Body of pancreas (tissue), 4 donors: Measurements from ENCODE around the gene WDFY3. TPM values are rescaled to one million over a fixed set of nuclear protein-coding genes. Genes with fewer than 3 reads are reported as not detected.

Experiments
- ATAC-seq: fragments of 150-250 bp; one replicate; pipeline ENCODE4 v1.9.1; 2016
- DNase-seq, 4 donors: peaks; one replicate each; pipeline ENCODE4 v3.0.0-alpha.2; 2019
- H3K27ac ChIP-seq, 4 donors: fragments of 200-600 bp; sonication (generic); 1 replicate in 3 of 4; 2 replicates in 1 of 4; pipeline versions ENCODE4 v1.5.1 to v1.6.1; 2016 to 2019; ENCODE audit warnings: mild to moderate bottlenecking in 1 of 4, mixed read lengths in 1 of 4, moderate library complexity in 1 of 4
- H3K27me3 ChIP-seq, 2 donors: fragments of 200-600 bp; sonication (generic); one replicate each; pipeline ENCODE4 v1.6.0; 2016; ENCODE audit warnings: mild to moderate bottlenecking in 1 of 2
- H3K36me3 ChIP-seq, 2 donors: fragments of 200-600 bp; sonication (generic); replicated peaks in 1 of 2; 2 replicates each; pipeline ENCODE4 v1.5.1; 2016; ENCODE audit warnings: low read depth in 2 of 2; ENCODE audit not compliant: insufficient read depth in 1 of 2
- H3K4me1 ChIP-seq: fragments of 200-600 bp; sonication (generic); one replicate; pipeline ENCODE4 v1.6.0; 2016
- H3K4me3 ChIP-seq, 2 donors: fragments of 200-600 bp; sonication (generic); 1 replicate in 1 of 2; 2 replicates in 1 of 2; pipeline ENCODE4 v1.5.1; 2016 to 2019
- H3K9me3 ChIP-seq, 3 donors: fragments of 200-600 bp; sonication (generic); 1 replicate in 2 of 3; 2 replicates in 1 of 3; pipeline ENCODE4 v1.5.1; 2016
- POLR2A ChIP-seq, 3 donors: fragments of 450-650 bp; IDR thresholded peaks; one replicate each; pipeline ENCODE4 v1.6.1; 2016; ENCODE audit warnings: antibody characterized with exemption in 3 of 3, mild to moderate bottlenecking in 2 of 3
- WGBS, 2 donors: methylation state at CpG; one replicate each; pipeline ENCODE4 v1.1.5; 2017; 5-methylcytosine and 5-hydroxymethylcytosine counted together
- intact Hi-C: fragments of 100-400 bp; cut with DNase I; formaldehyde crosslinking; loops from one replicate; pipeline ENCODE4 v1.15.1; 2023
- total RNA-seq, 2 donors: library from RNA; depleted of rRNA; stranded (reverse); fragments of >200 nt; gene quantifications; one replicate each; pipeline ENCODE4 v1.1.0, GENCODE V29; 2016
- TF ChIP-seq, protein P1 (sequence below), 7 experiments: fragments of 450-650 bp in 4 of 7; fragments of 200-600 bp in 3 of 7; sonication (generic) in 3 of 7; IDR thresholded peaks; one replicate each; pipeline ENCODE4 v1.5.1; 2016 to 2019; ENCODE audit warnings: antibody characterized with exemption in 7 of 7

WDFY3 gene
- total RNA-seq, 2 donors from 2014 or later: 36.1 to 55.0 TPM

DNA sequence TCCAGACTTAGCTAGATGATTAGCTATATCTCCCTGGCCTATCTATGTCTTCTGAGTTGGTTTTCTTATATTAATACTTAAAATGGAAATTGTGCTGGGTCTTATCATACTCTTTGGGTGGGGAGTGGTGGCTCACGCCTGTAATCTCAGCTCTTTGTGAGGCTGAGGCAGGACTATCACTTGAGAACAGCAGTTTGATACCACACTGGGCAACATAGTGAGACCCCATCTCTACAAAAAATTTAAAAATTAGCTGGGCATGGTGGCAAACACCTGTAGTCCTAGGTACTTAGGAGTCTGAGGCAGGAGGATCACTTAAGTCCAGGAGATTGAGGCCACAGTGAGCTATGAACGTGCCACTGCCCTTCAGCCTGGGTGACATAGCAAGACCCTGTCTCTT, 30.4 kb downstream of the WDFY3 start:
- H3K4me3 ChIP-seq: no peak overlapping the region
- peaks cover 0 to 3% (median 0%) of the 10 kb centered on the region in 3 donors for H3K9me3 ChIP-seq
- TF ChIP-seq, protein P1, sequence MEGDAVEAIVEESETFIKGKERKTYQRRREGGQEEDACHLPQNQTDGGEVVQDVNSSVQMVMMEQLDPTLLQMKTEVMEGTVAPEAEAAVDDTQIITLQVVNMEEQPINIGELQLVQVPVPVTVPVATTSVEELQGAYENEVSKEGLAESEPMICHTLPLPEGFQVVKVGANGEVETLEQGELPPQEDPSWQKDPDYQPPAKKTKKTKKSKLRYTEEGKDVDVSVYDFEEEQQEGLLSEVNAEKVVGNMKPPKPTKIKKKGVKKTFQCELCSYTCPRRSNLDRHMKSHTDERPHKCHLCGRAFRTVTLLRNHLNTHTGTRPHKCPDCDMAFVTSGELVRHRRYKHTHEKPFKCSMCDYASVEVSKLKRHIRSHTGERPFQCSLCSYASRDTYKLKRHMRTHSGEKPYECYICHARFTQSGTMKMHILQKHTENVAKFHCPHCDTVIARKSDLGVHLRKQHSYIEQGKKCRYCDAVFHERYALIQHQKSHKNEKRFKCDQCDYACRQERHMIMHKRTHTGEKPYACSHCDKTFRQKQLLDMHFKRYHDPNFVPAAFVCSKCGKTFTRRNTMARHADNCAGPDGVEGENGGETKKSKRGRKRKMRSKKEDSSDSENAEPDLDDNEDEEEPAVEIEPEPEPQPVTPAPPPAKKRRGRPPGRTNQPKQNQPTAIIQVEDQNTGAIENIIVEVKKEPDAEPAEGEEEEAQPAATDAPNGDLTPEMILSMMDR (IDR thresholded peaks at IDR 0.05): no peak
- TF ChIP-seq POLR2A (IDR thresholded peaks at IDR 0.05): no peak
- DNase-seq (no peak), ATAC-seq (no peak)
- no peaks in the 10 kb centered on the region for H3K36me3 ChIP-seq
- intact Hi-C loops: no loop called here
- WGBS, 2 donors: 93 to 96% methylated on average over 2 of the region's 2 CpGs
- no peak overlapping the region for H3K27ac ChIP-seq
- no peaks in the 10 kb centered on the region for H3K27me3 ChIP-seq
- peaks cover 13% of the 10 kb centered on the region for H3K4me1 ChIP-seq

DNA sequence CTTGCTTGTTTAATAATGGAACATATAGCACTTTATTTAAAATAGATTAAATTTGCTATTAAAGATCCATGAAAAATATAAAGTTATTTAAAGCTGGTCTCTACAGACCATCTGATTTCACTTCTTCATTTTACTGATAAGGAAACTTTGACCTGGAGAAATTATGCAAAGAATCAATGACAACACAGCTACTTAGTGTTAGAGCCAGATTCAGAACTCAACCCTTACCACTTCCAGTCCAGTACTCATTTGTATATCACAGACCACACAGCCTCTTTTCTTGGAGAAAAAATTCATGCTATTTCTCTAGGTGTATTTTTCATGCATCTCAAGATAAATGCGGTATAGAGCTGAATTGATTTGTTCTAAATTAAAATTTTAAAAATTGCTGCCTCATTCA, 34.0 kb downstream of the WDFY3 start:
- no peaks in the 10 kb centered on the region for H3K9me3 ChIP-seq
- TF ChIP-seq, protein P1 (IDR thresholded peaks at IDR 0.05): no peak
- no peak for TF ChIP-seq POLR2A (IDR thresholded peaks at IDR 0.05)
- no peaks in the 10 kb centered on the region for H3K27me3 ChIP-seq
- H3K27ac ChIP-seq: no peak overlapping the region
- peaks cover 3% of the 10 kb centered on the region for H3K4me1 ChIP-seq
- WGBS, 2 donors: 83 to 93% methylated on average over 1 of the region's 1 CpG
- intact Hi-C loops: no loop called here
- H3K36me3 ChIP-seq: no peaks in the 10 kb centered on the region
- H3K4me3 ChIP-seq: no peak overlapping the region
- ATAC-seq (no peak), DNase-seq (no peak)

DNA sequence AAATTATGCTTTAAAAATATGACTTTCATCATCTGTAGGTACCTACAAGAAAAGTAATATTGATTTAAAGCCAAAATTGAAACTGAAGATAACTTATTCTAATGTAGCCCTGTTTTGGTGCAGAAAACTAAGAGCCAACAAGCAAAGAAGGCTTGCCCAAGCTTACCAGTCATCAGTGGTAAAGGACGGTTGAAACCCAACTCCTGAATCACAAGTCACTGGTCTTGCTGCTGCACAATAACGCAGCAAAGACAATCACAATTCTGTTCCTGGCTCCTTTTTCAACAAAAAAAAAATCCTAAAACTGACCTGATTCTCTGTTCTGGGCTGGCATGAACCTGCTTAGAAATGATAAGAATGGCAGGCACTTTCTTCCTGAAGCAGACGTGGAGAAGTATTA, 34.5 kb downstream of the WDFY3 start:
- intact Hi-C loops: no loop called here
- Histone ChIP-seq H3K4me3 (no peak overlapping the region), H3K4me1 (no peaks in the 10 kb centered on the region), H3K36me3 (no peaks in the 10 kb centered on the region), H3K9me3 (no peaks in the 10 kb centered on the region), H3K27me3 (no peaks in the 10 kb centered on the region), H3K27ac (no peak overlapping the region)
- no peak for ATAC-seq
- DNase-seq: no peak
- WGBS, 2 donors: 82 to 85% methylated on average over 3 of the region's 3 CpGs
- no peak for TF ChIP-seq POLR2A (IDR thresholded peaks at IDR 0.05)
- TF ChIP-seq, protein P1 (IDR thresholded peaks at IDR 0.05): no peak

DNA sequence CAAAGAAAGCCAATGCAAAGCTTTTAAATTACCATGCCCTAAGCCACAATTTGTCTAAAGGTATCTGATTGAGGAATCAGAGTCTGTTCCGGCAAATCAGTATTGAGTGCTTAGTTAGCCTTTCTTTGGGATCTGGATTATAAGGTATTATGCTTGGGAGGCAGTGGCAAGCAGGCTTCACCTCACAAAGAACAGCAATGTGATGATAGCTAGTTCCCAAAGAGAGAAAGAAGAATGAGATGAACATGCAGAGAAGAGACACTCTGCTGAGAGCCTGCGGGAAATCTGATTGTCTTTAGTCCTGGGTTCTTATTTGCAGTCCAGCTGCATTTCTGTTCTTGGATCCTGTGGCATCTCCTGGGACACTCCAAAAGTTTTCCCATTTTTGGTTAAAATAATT, 35.2 kb downstream of the WDFY3 start:
- Histone ChIP-seq H3K9me3 (no peaks in the 10 kb centered on the region), H3K27ac (no peak overlapping the region), H3K27me3 (no peaks in the 10 kb centered on the region), H3K4me1 (no peaks in the 10 kb centered on the region), H3K4me3 (no peak overlapping the region), H3K36me3 (no peaks in the 10 kb centered on the region)
- ATAC-seq (no peak), DNase-seq (no peak)
- WGBS, 2 donors: 84 to 96% methylated on average over 2 of the region's 2 CpGs
- intact Hi-C loops: no loop called here
- TF ChIP-seq, protein P1 (IDR thresholded peaks at IDR 0.05): no peak
- no peak for TF ChIP-seq POLR2A (IDR thresholded peaks at IDR 0.05)

DNA sequence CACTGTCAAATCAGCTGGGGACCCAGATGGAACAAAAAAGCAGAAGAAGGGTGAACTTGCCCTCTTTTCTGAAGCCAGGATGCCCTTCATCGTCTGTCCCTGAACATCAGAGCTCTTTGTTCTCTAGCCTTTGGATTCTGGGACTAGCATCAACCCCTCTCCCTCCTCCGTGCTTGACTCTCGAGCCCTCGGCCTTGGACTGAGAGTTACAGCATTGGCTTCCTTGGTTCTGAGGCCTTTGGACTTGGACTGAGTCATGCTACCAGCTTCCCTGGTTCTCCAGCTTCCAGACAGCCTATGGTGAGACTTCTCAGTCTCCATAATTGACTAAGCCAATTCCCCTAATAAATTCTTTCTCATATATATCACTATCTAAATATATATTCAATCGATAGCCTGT, 38.4 kb downstream of the WDFY3 start:
- WGBS, 2 donors: 93 to 95% methylated on average over 5 of the region's 5 CpGs
- no peak for DNase-seq
- Histone ChIP-seq H3K27ac (no peak overlapping the region), H3K9me3 (no peaks in the 10 kb centered on the region), H3K36me3 (no peaks in the 10 kb centered on the region), H3K4me1 (peaks cover 13% of the 10 kb centered on the region), H3K4me3 (no peak overlapping the region), H3K27me3 (no peaks in the 10 kb centered on the region)
- intact Hi-C loops: no loop called here
- no peak for ATAC-seq
- no peak for TF ChIP-seq POLR2A (IDR thresholded peaks at IDR 0.05)
- TF ChIP-seq, protein P1 (IDR thresholded peaks at IDR 0.05): no peak
